ENCODE data around the gene COL4A1. TPM values are rescaled to one million over a fixed set of nuclear protein-coding genes. Genes with fewer than 3 reads are reported as not detected.

Gene COL4A1
- total RNA-seq, 1 experiment from 2014 or later: 257 TPM

- no peak for DNase-seq (ENCODE audit: low read depth)
Observed at GRCh38 chr13:110258876-110259631, 47.9 kb downstream of the COL4A1 start.

- DNase-seq (ENCODE audit: low read depth): no peak
Observed at GRCh38 chr13:110257408-110257807, 49.5 kb downstream of the COL4A1 start.

GRCh38 chr13:110256126-110256905 is 50.6 kb downstream of the COL4A1 start:
- DNase-seq (ENCODE audit: low read depth): no peak

GRCh38 chr13:110254751-110255553 is 52.0 kb downstream of the COL4A1 start:
- no peak for DNase-seq (ENCODE audit: low read depth)

- DNase-seq (ENCODE audit: low read depth): no peak
Observed at GRCh38 chr13:110254151-110254679, 52.7 kb downstream of the COL4A1 start.

GRCh38 chr13:110251193-110251819 is 55.7 kb downstream of the COL4A1 start:
- no peak for DNase-seq (ENCODE audit: low read depth)

GRCh38 chr13:110250258-110250891 is 56.6 kb downstream of the COL4A1 start:
- DNase-seq (ENCODE audit: low read depth): no peak

- DNase-seq (ENCODE audit: low read depth): no peak
Observed at GRCh38 chr13:110249326-110249725, 57.6 kb downstream of the COL4A1 start.

GRCh38 chr13:110248449-110249143 is 58.4 kb downstream of the COL4A1 start:
- DNase-seq (ENCODE audit: low read depth): no peak

- no peak for DNase-seq (ENCODE audit: low read depth)
Observed at GRCh38 chr13:110246530-110246929, 60.4 kb downstream of the COL4A1 start.

GRCh38 chr13:110245416-110245899 is 61.5 kb downstream of the COL4A1 start:
- no peak for DNase-seq (ENCODE audit: low read depth)

GRCh38 chr13:110244976-110245375 is 62.0 kb downstream of the COL4A1 start:
- no peak for DNase-seq (ENCODE audit: low read depth)

GRCh38 chr13:110244071-110244830 is 62.7 kb downstream of the COL4A1 start:
- DNase-seq (ENCODE audit: low read depth): no peak

GRCh38 chr13:110242615-110243014 is 64.3 kb downstream of the COL4A1 start:
- DNase-seq (ENCODE audit: low read depth): no peak

GRCh38 chr13:110240943-110241342 is 66.0 kb downstream of the COL4A1 start:
- DNase-seq (ENCODE audit: low read depth): no peak

GRCh38 chr13:110240352-110240751 is 66.6 kb downstream of the COL4A1 start:
- no peak for DNase-seq (ENCODE audit: low read depth)

GRCh38 chr13:110239280-110240125 is 67.5 kb downstream of the COL4A1 start:
- DNase-seq (ENCODE audit: low read depth): no peak

GRCh38 chr13:110238818-110239195 is 68.2 kb downstream of the COL4A1 start:
- no peak for DNase-seq (ENCODE audit: low read depth)

Measured in Daoy (cell line).